Lower lobe of right lung (tissue), 2 donors: ENCODE measurements around the gene CHAF1B. TPM values are rescaled to one million over a fixed set of nuclear protein-coding genes. Genes with fewer than 3 reads are reported as not detected.

Experiments used
- ATAC-seq, 2 donors: fragments of 200-7000 bp; cut with Tn5 transposase; one replicate each; pipeline ENCODE4 v1.9.1; 2020 to 2022; ENCODE audit warnings: mild to moderate bottlenecking in 2 of 2, moderate library complexity in 2 of 2
- DNase-seq: peaks from one replicate; pipeline ENCODE4 v3.0.0-alpha.2; 2020
- H3K27ac ChIP-seq: fragments of 200-600 bp; one replicate; pipeline ENCODE4 v1.8.0; 2022
- H3K27me3 ChIP-seq: fragments of 200-600 bp; one replicate; pipeline ENCODE4 v1.8.0; 2022; ENCODE audit warnings: low read depth
- H3K36me3 ChIP-seq: fragments of 200-600 bp; one replicate; pipeline ENCODE4 v1.8.0; 2022; ENCODE audit warnings: mild to moderate bottlenecking
- H3K4me1 ChIP-seq: fragments of 200-600 bp; one replicate; pipeline ENCODE4 v1.8.0; 2022
- H3K4me3 ChIP-seq: fragments of 200-600 bp; one replicate; pipeline ENCODE4 v1.8.0; 2022; ENCODE audit warnings: mild to moderate bottlenecking
- H3K9me3 ChIP-seq: fragments of 200-600 bp; one replicate; pipeline ENCODE4 v1.8.0; 2022
- CTCF ChIP-seq: fragments of 200-600 bp; IDR thresholded peaks from one replicate; pipeline ENCODE4 v1.8.0; 2022; ENCODE audit warnings: antibody characterized with exemption, mild to moderate bottlenecking
- intact Hi-C: fragments of 100-400 bp; cut with DNase I; formaldehyde crosslinking; loops from one replicate; pipeline ENCODE4 v1.11.0; 2022
- total RNA-seq: library from RNA; stranded (reverse); fragmentation: NEBNext Ultra II Directional; extraction: Animal tissue kit (Norgen Biotek cat#: 25700); gene quantifications from one replicate; pipeline ENCODE4 v1.2.1, GENCODE V29; 2021
- donor health status: DM: no; HTN: yes; CAD: no; lungs with severe emphysema.

CHAF1B gene
- total RNA-seq, 1 donor from 2014 or later: 1.8 TPM

- ATAC-seq (peak; percentile 17 to 57), DNase-seq (no peak)
- intact Hi-C loops: no loop called here
- TF ChIP-seq CTCF: no peak
- H3K36me3 ChIP-seq: no peaks in the 10 kb centered on the region
- no peak overlapping the region for H3K27ac ChIP-seq
- H3K27me3 ChIP-seq: no peaks in the 10 kb centered on the region
- H3K9me3 ChIP-seq: no peaks in the 10 kb centered on the region
- no peak overlapping the region for H3K4me3 ChIP-seq
- H3K4me1 ChIP-seq: peaks cover 10% of the 10 kb centered on the region
Measured at GRCh38 chr21:36437745-36438128, 52.5 kb downstream of the CHAF1B start.

GRCh38 chr21:36441715-36442114 is 56.5 kb downstream of the CHAF1B start:
- H3K27me3 ChIP-seq: no peaks in the 10 kb centered on the region
- no peak overlapping the region for H3K4me3 ChIP-seq
- peaks cover 10% of the 10 kb centered on the region for H3K4me1 ChIP-seq
- ATAC-seq (no peak), DNase-seq (no peak)
- H3K27ac ChIP-seq: no peak overlapping the region
- intact Hi-C loops: no loop called here
- no peak for TF ChIP-seq CTCF
- H3K36me3 ChIP-seq: no peaks in the 10 kb centered on the region
- no peaks in the 10 kb centered on the region for H3K9me3 ChIP-seq

- no peaks in the 10 kb centered on the region for H3K9me3 ChIP-seq
- no peaks in the 10 kb centered on the region for H3K4me1 ChIP-seq
- intact Hi-C loops: no loop called here
- TF ChIP-seq CTCF: no peak
- ATAC-seq (no peak), DNase-seq (no peak)
- H3K36me3 ChIP-seq: no peaks in the 10 kb centered on the region
- H3K4me3 ChIP-seq: no peak overlapping the region
- H3K27ac ChIP-seq: no peak overlapping the region
- no peaks in the 10 kb centered on the region for H3K27me3 ChIP-seq
Measured at GRCh38 chr21:36446301-36446700, 61.1 kb downstream of the CHAF1B start.

- no peak for DNase-seq
- H3K36me3 ChIP-seq: no peaks in the 10 kb centered on the region
- no peaks in the 10 kb centered on the region for H3K4me1 ChIP-seq
- ATAC-seq: no peak
- intact Hi-C loops: no loop called here
- H3K4me3 ChIP-seq: no peak overlapping the region
- H3K27ac ChIP-seq: no peak overlapping the region
- H3K27me3 ChIP-seq: no peaks in the 10 kb centered on the region
- no peaks in the 10 kb centered on the region for H3K9me3 ChIP-seq
- TF ChIP-seq CTCF: no peak
Measured at GRCh38 chr21:36450511-36450910, 65.3 kb downstream of the CHAF1B start.

GRCh38 chr21:36451506-36451905 is 66.3 kb downstream of the CHAF1B start:
- Histone ChIP-seq H3K36me3 (no peaks in the 10 kb centered on the region), H3K9me3 (no peaks in the 10 kb centered on the region), H3K27ac (no peak overlapping the region), H3K27me3 (no peaks in the 10 kb centered on the region), H3K4me3 (no peak overlapping the region), H3K4me1 (no peaks in the 10 kb centered on the region)
- TF ChIP-seq CTCF: no peak
- DNase-seq: no peak
- ATAC-seq: no peak
- intact Hi-C loops: no loop called here

- Histone ChIP-seq H3K9me3 (no peaks in the 10 kb centered on the region), H3K36me3 (no peaks in the 10 kb centered on the region), H3K4me1 (no peaks in the 10 kb centered on the region), H3K27me3 (no peaks in the 10 kb centered on the region), H3K4me3 (no peak overlapping the region), H3K27ac (no peak overlapping the region)
- intact Hi-C loops: no loop called here
- no peak for TF ChIP-seq CTCF
- ATAC-seq: no peak
- no peak for DNase-seq
Measured at GRCh38 chr21:36452281-36452825, 67.2 kb downstream of the CHAF1B start.
